WTC11 (cell line): ENCODE data around the gene GRIN1. TPM values are rescaled to one million over a fixed set of nuclear protein-coding genes. Genes with fewer than 3 reads are reported as not detected.
A peak's percentile ranks its signal among the peaks of the same experiment; 100 is the strongest.
"Not testable (repeated sequence)": the region's sequence is repeated elsewhere in the genome, so short reads cannot be mapped to it uniquely, and the experiment has no call there.

Experiments
- ATAC-seq: fragments of 200-7000 bp; cut with Tn5 transposase; 2 replicates; pipeline ENCODE4 v1.10.0; 2021; ENCODE audit warnings: mild to moderate bottlenecking, moderate library complexity
- CTCF ChIA-PET: fragments of 300-600 bp; sonication (Branson Sonifier 250); formaldehyde crosslinking; loops from one replicate; lab custom pipeline; 2021; ENCODE audit warnings: antibody characterized with exemption; lab: Charles Lee
- POLR2A ChIA-PET: fragments of 350-600 bp; sonication (Branson Sonifier 250); formaldehyde crosslinking; loops from one replicate; lab custom pipeline; 2021; ENCODE audit warnings: antibody characterized with exemption; lab: Charles Lee
- DNase-seq: peaks from one replicate; pipeline ENCODE4 v3.0.0; 2021; ENCODE audit warnings: low spot score
- H3K27ac Mint-ChIP-seq: 2 replicates; pipeline ENCODE4 v1.8.0; 2021; ENCODE audit warnings: mixed read lengths
- H3K27me3 Mint-ChIP-seq: 2 replicates; pipeline ENCODE4 v1.8.0; 2021; ENCODE audit warnings: low read depth, mild to moderate bottlenecking, moderate library complexity, mixed read lengths
- H3K36me3 Mint-ChIP-seq: 2 replicates; pipeline ENCODE4 v1.8.0; 2021; ENCODE audit warnings: mixed read lengths
- H3K4me1 Mint-ChIP-seq: 2 replicates; pipeline ENCODE4 v1.8.0; 2022; ENCODE audit warnings: mixed read lengths
- H3K4me3 Mint-ChIP-seq: 2 replicates; pipeline ENCODE4 v1.8.0; 2021; ENCODE audit warnings: mild to moderate bottlenecking, moderate library complexity, mixed read lengths
- H3K9me3 Mint-ChIP-seq: 2 replicates; pipeline ENCODE4 v1.8.0; 2021; ENCODE audit warnings: mixed read lengths
- ATF3 ChIP-seq: sonication (generic); formaldehyde crosslinking; conservative IDR thresholded peaks from 2 replicates; pipeline ENCODE4 v1.8.1; 2022; ENCODE audit warnings: mild to moderate bottlenecking, missing genetic modification reagents
- CDX4 ChIP-seq: fragments of 250-450 bp; sonication (Bioruptor Pico); IDR thresholded peaks from 2 replicates; pipeline ENCODE4 v1.9.0; 2021; ENCODE audit warnings: moderate library complexity, mild to moderate bottlenecking, inconsistent platforms, borderline replicate concordance
- ESRRA ChIP-seq: sonication (generic); formaldehyde crosslinking; IDR thresholded peaks from 2 replicates; pipeline ENCODE4 v1.8.1; 2022; ENCODE audit warnings: mild to moderate bottlenecking, missing genetic modification reagents, borderline replicate concordance
- HMGXB4 ChIP-seq: sonication (generic); formaldehyde crosslinking; IDR thresholded peaks from 2 replicates; pipeline ENCODE4 v1.8.1; 2023; ENCODE audit warnings: mild to moderate bottlenecking, moderate library complexity, missing genetic modification reagents
- IRF1 ChIP-seq: sonication (generic); formaldehyde crosslinking; IDR thresholded peaks from 2 replicates; pipeline ENCODE4 v1.8.0; 2023; ENCODE audit warnings: missing genetic modification reagents
- NFATC4 ChIP-seq: fragments of 250-450 bp; sonication (Bioruptor Pico); IDR thresholded peaks from 2 replicates; pipeline ENCODE4 v1.9.0; 2021; ENCODE audit warnings: mild to moderate bottlenecking
- PRDM15 ChIP-seq: sonication (generic); formaldehyde crosslinking; IDR thresholded peaks from 2 replicates; pipeline ENCODE4 v1.8.0; 2022; ENCODE audit warnings: missing genetic modification reagents
- TP53 ChIP-seq: sonication (generic); formaldehyde crosslinking; IDR thresholded peaks from 2 replicates; pipeline ENCODE4 v1.8.1; 2023; ENCODE audit warnings: mild to moderate bottlenecking, missing genetic modification reagents
- ZNF263 ChIP-seq: sonication (generic); formaldehyde crosslinking; IDR thresholded peaks from 2 replicates; pipeline ENCODE4 v1.8.1; 2022; ENCODE audit warnings: low read depth, mild to moderate bottlenecking, moderate library complexity, missing genetic modification reagents
- total RNA-seq: library from RNA; stranded (reverse); gene quantifications from 3 replicates; pipeline ENCODE4 v1.2.3, GENCODE V29; 2021

The GRIN1 gene
- total RNA-seq, 1 experiment from 2014 or later: 4.1 TPM

- H3K4me3 Mint-ChIP-seq: no peak overlapping the region
- peaks cover 29% of the 10 kb centered on the region for H3K27me3 Mint-ChIP-seq
- H3K27ac Mint-ChIP-seq: no peak overlapping the region
- ChIA-PET POLR2A (interaction anchor here (0.6 kb wide), 1 partner anchor 45 kb away, joined by 5 read pairs; the partner anchor contains the start of gene SAPCD2), CTCF (interaction anchor here (0.9 to 1.6 kb wide), 7 partner anchors 49 to 121 kb away, joined by 3 to 8 read pairs (median 7); partner anchors contain the start of gene RNF224)
- DNase-seq: no peak
- TF ChIP-seq PRDM15 (CRISPR knock-in tag): no peak
- no peaks in the 10 kb centered on the region for H3K36me3 Mint-ChIP-seq
- no peaks in the 10 kb centered on the region for H3K4me1 Mint-ChIP-seq
- peaks cover 8% of the 10 kb centered on the region for H3K9me3 Mint-ChIP-seq
- no peak for ATAC-seq
Observed at GRCh38 chr9:137116027-137116507, 22.9 kb upstream of the GRIN1 start.

GRCh38 chr9:137116728-137117127, 22.2 kb upstream of the GRIN1 start:
- ATAC-seq: no peak
- CTCF ChIA-PET: interaction anchor here (1.1 to 2.2 kb wide), 3 partner anchors 49 to 120 kb away, joined by 3 to 12 read pairs (median 3); no protein-coding TSS in a partner anchor
- no peak overlapping the region for H3K27ac Mint-ChIP-seq

GRCh38 chr9:137117269-137117731, 21.7 kb upstream of the GRIN1 start:
- no peaks in the 10 kb centered on the region for H3K4me1 Mint-ChIP-seq
- no peak overlapping the region for H3K27ac Mint-ChIP-seq
- DNase-seq: no peak
- peaks cover 29% of the 10 kb centered on the region for H3K27me3 Mint-ChIP-seq
- ChIA-PET CTCF (interaction anchor here (1.1 to 2.2 kb wide), 4 partner anchors 12 to 119 kb away, joined by 3 to 12 read pairs (median 4); no protein-coding TSS in a partner anchor), POLR2A (no interaction called here)
- peaks cover 8% of the 10 kb centered on the region for H3K9me3 Mint-ChIP-seq
- no peak overlapping the region for H3K4me3 Mint-ChIP-seq
- no peaks in the 10 kb centered on the region for H3K36me3 Mint-ChIP-seq
- TF ChIP-seq ESRRA (CRISPR knock-in tag) (0 out of 2 replicates have a peak, but pooled peaks have one; percentile 20), TP53 (CRISPR knock-in tag) (no peak)
- ATAC-seq: no peak

More at GRCh38 chr9:137116728-137117127, 22.2 kb upstream of the GRIN1 start:
- Mint-ChIP-seq H3K27me3 (peaks cover 29% of the 10 kb centered on the region), H3K36me3 (no peaks in the 10 kb centered on the region), H3K9me3 (peaks cover 8% of the 10 kb centered on the region), H3K4me3 (no peak overlapping the region), H3K4me1 (no peaks in the 10 kb centered on the region)
- TF ChIP-seq ZNF263 (CRISPR knock-in tag) (no peak), IRF1 (CRISPR knock-in tag) (no peak), HMGXB4 (no peak), CDX4 (CRISPR knock-in tag) (no peak), NFATC4 (no peak), ATF3 (CRISPR knock-in tag) (no peak)
- POLR2A ChIA-PET: interaction anchor here (0.6 kb wide), 1 partner anchor 46 kb away, joined by 5 read pairs; the partner anchor contains the start of gene SAPCD2
- DNase-seq: no peak

- ChIA-PET POLR2A (interaction anchor here (0.7 kb wide), 2 partner anchors 108 to 165 kb away, joined by 3 read pairs; no protein-coding TSS in a partner anchor), CTCF (interaction anchor here (0.6 to 2.2 kb wide), 10 partner anchors 12 to 168 kb away, joined by 3 to 12 read pairs (median 4); partner anchors contain the start of gene RNF224)
- H3K4me3 Mint-ChIP-seq, H3K27ac Mint-ChIP-seq, H3K4me1 Mint-ChIP-seq, ATAC-seq, H3K36me3 Mint-ChIP-seq, DNase-seq, H3K9me3 Mint-ChIP-seq: not testable (repeated sequence)
- peaks cover 25% of the 10 kb centered on the region for H3K27me3 Mint-ChIP-seq
Observed at GRCh38 chr9:137118092-137118603, 20.8 kb upstream of the GRIN1 start.

- POLR2A ChIA-PET, H3K9me3 Mint-ChIP-seq, H3K27ac Mint-ChIP-seq: not testable (repeated sequence)
Observed at GRCh38 chr9:137121927-137122795, 16.8 kb upstream of the GRIN1 start.

GRCh38 chr9:137122796-137123467, 16.0 kb upstream of the GRIN1 start:
- H3K4me1 Mint-ChIP-seq, H3K4me3 Mint-ChIP-seq, POLR2A ChIA-PET, H3K36me3 Mint-ChIP-seq, H3K9me3 Mint-ChIP-seq, H3K27ac Mint-ChIP-seq, DNase-seq, H3K27me3 Mint-ChIP-seq, ATAC-seq: not testable (repeated sequence)
- CTCF ChIA-PET: interaction anchor here (1.0 to 2.6 kb wide), 4 partner anchors 15 to 113 kb away, joined by 4 to 14 read pairs (median 4); no protein-coding TSS in a partner anchor

More at GRCh38 chr9:137121927-137122795, 16.8 kb upstream of the GRIN1 start:
- H3K27me3 Mint-ChIP-seq, ATAC-seq, H3K4me1 Mint-ChIP-seq, DNase-seq, H3K36me3 Mint-ChIP-seq, H3K4me3 Mint-ChIP-seq: not testable (repeated sequence)
- CTCF ChIA-PET: interaction anchor here (1.0 to 2.6 kb wide), 3 partner anchors 16 to 70 kb away, joined by 4 to 14 read pairs (median 4); no protein-coding TSS in a partner anchor
